Skeletal muscle tissue (tissue), 4 donors: ENCODE measurements around the gene HLA-B. TPM values are rescaled to one million over a fixed set of nuclear protein-coding genes. Genes with fewer than 3 reads are reported as not detected.

Experiments
- H3K27ac ChIP-seq: one replicate; pipeline ENCODE4 v1.7.0; 2013; ENCODE audit warnings: mild to moderate bottlenecking, low read depth, low read length, inconsistent platforms
- H3K27me3 ChIP-seq, 3 donors: one replicate each; pipeline ENCODE4 v1.7.0; 2013; ENCODE audit warnings: low read length in 3 of 3; ENCODE audit not compliant: control insufficient read depth in 3 of 3, insufficient read depth in 3 of 3
- H3K36me3 ChIP-seq, 3 donors: one replicate each; pipeline ENCODE4 v1.7.0; 2013; ENCODE audit warnings: low read length in 3 of 3; ENCODE audit not compliant: control insufficient read depth in 3 of 3, insufficient read depth in 3 of 3
- H3K4me1 ChIP-seq, 3 donors: one replicate each; pipeline ENCODE4 v1.7.0; 2013; ENCODE audit warnings: low read length in 3 of 3, mild to moderate bottlenecking in 3 of 3; ENCODE audit not compliant: control insufficient read depth in 3 of 3, insufficient read depth in 3 of 3
- H3K4me3 ChIP-seq, 3 donors: one replicate each; pipeline ENCODE4 v1.7.0; 2013; ENCODE audit warnings: low read length in 3 of 3
- H3K9ac ChIP-seq, 3 donors: one replicate each; pipeline ENCODE4 v1.7.0; 2013; ENCODE audit warnings: low read length in 3 of 3, mild to moderate bottlenecking in 3 of 3, moderate library complexity in 2 of 3, low read depth in 1 of 3
- H3K9me3 ChIP-seq, 3 donors: one replicate each; pipeline ENCODE4 v1.7.0; 2013; ENCODE audit warnings: low read length in 3 of 3; ENCODE audit not compliant: control insufficient read depth in 3 of 3
- total RNA-seq: library from RNA; depleted of rRNA; stranded (reverse); fragments of >200 nt; gene quantifications from one replicate; pipeline ENCODE4 v1.2.3, GENCODE V29; 2014
- donor health status: Osteomylitis.

The HLA-B gene
- total RNA-seq, 1 donor from 2014 or later, result 92.9 TPM

- Histone ChIP-seq H3K4me1 (peaks cover 10 to 16% (median 15%) of the 10 kb centered on the region in 3 donors), H3K36me3 (peaks cover 8 to 11% (median 9%) of the 10 kb centered on the region in 3 donors), H3K27me3 (peaks cover 0 to 6% (median 0%) of the 10 kb centered on the region in 3 donors), H3K27ac (no peak overlapping the region), H3K9me3 (no peaks in the 10 kb centered on the region), H3K4me3 (peak overlapping the region; percentile 58 to 75 (median 71)), H3K9ac (peak overlapping the region; percentile 10 to 88 (median 54))
Measured at GRCh38 chr6:31354864-31355582, 2.0 kb downstream of the HLA-B start.

DNA sequence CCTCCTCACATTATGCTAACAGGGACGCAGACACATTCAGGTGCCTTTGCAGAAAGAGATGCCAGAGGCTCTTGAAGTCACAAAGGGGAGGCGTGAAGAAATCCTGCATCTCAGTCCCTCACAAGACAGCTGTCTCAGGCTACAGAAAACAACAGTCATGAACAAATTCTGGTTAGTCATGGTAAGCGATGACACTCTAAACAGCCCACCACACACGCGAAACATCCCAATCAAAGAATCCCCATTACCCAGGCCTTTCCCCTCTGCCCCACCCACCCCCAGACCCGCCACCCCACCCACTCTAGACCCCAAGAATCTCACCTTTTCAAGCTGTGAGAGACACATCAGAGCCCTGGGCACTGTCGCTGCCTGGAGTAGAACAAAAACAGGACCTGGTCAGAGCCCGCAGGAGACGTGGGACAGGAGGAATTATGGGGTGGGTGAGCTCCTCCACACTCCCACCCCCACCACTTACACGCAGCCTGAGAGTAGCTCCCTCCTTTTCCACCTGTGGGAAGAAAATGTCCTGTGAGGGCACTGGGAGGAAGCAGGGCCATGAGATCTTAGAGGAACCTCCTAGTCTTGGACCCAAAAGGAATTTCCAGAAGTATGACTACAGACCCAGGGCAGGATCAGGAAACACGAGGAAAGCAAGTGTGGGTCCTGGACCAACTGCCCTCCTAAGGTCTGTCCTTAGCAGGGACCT, 2.7 kb downstream of the HLA-B start:
- H3K27ac ChIP-seq, result no peak overlapping the region
- H3K36me3 ChIP-seq, result peaks cover 8 to 11% (median 9%) of the 10 kb centered on the region in 3 donors
- peak overlapping the region; percentile 58 to 75 (median 71) for H3K4me3 ChIP-seq

DNA sequence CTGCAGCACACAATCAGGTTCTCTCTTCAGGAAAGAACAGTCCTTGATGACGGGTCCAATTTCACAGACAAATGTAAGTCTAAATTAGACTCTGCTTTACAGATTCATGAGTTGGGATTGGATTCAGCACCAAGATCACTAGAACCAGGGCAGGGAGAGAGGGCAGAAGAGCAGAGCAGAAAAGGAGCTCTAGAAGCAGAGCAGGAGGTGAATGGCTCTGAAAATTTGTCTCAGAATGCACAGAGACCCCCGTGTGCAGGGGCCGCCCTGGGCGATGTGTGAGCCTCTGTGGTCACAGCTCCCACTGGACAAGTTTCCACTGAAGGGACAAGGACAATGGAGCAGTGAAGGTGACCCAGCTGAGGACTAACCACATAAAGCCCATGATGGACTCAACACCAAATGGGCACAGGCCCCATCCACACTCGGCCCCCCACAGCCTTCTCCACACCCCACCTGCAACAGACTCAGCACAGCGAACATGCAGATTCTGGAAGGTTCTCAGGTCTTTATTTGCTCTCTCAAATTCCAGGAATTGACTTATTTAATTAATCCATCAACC, 3.5 kb downstream of the HLA-B start:
- peaks cover 0 to 2% (median 0%) of the 10 kb centered on the region in 3 donors for H3K27me3 ChIP-seq
- H3K27ac ChIP-seq, result no peak overlapping the region
- peaks cover 8 to 11% (median 9%) of the 10 kb centered on the region in 3 donors for H3K36me3 ChIP-seq
- peaks cover 10 to 16% (median 15%) of the 10 kb centered on the region in 3 donors for H3K4me1 ChIP-seq
- H3K9ac ChIP-seq, result no peak overlapping the region
- no peak overlapping the region for H3K4me3 ChIP-seq
- H3K9me3 ChIP-seq, result no peaks in the 10 kb centered on the region

More for the DNA sequence above, 2.7 kb downstream of the HLA-B start:
- peaks cover 10 to 16% (median 15%) of the 10 kb centered on the region in 3 donors for H3K4me1 ChIP-seq
- peak overlapping the region in 1 of 3 donors; percentile 23 for H3K9ac ChIP-seq
- H3K9me3 ChIP-seq, result no peaks in the 10 kb centered on the region
- H3K27me3 ChIP-seq, result peaks cover 0 to 5% (median 0%) of the 10 kb centered on the region in 3 donors

GRCh38 chr6:31352683-31353383, 4.1 kb downstream of the HLA-B start:
- Histone ChIP-seq H3K4me1 (peaks cover 10 to 16% (median 15%) of the 10 kb centered on the region in 3 donors), H3K36me3 (peaks cover 8 to 11% (median 9%) of the 10 kb centered on the region in 3 donors), H3K9ac (no peak overlapping the region), H3K27ac (no peak overlapping the region), H3K27me3 (peaks cover 0 to 2% (median 0%) of the 10 kb centered on the region in 3 donors), H3K9me3 (no peaks in the 10 kb centered on the region), H3K4me3 (no peak overlapping the region)

DNA sequence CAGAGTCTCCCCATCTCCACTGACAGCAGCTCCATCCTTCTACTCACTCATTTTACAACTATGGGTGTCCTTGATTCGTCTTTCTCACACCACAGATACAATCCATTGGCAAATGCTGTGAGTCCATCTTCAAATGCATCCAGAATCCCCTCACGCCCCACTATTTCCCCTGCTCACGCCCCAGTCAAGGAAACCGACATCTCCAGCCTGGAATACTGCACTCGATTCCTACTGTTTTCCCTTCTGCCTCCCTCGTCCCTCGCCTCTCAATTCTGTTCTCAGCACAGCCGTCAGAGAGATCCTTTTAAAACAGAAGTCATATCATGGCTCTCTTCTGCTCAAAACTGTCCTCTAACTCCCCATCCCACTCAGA, 4.7 kb downstream of the HLA-B start:
- Histone ChIP-seq H3K27me3 (peaks cover 0 to 2% (median 0%) of the 10 kb centered on the region in 3 donors), H3K4me3 (no peak overlapping the region), H3K9ac (no peak overlapping the region), H3K36me3 (peaks cover 8 to 11% (median 9%) of the 10 kb centered on the region in 3 donors), H3K4me1 (peaks cover 10 to 15% (median 14%) of the 10 kb centered on the region in 3 donors), H3K9me3 (no peaks in the 10 kb centered on the region), H3K27ac (no peak overlapping the region)

DNA sequence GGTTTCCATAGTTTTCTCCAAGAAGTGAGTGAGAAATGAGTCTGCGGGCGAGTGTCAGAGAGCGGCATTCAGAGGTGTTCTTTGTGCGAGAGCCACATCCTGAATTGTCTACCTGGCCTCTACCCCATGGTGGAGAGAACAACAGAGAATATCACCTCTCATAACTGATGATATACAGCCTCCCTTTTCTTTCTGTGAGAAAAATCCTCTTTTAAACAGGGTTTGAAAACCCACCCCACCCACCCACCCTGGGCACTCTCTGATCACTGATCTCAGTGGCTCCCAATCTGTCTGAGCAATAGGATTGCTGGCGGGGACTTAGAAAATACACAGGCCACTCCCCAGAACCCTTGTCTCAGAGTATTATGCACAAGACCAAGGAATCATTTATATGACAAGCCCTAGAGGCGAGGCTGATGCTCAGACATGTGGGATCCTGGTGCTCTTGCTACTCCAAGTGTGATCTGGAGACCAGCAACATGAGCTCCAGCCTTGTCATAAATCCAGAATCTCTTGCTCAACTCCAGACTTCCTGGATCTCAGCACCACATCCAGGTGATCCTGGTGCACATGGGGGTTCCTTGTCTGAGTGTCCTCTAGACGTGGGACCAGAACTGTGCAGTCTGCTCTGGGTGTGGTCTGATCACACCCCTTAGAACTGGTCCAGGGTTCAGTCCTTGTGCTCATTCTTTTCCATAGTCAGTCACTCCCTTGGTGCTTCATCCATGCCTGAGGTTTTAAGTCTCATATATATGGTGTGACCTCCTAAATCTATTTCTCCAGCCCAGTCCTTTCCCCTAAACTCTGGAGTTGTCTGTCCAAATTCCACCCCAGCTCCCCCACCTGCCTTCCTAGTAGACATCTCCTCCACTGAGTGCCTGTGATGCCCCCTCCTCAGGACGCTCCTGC, 5.3 kb downstream of the HLA-B start:
- Histone ChIP-seq H3K4me1 (peaks cover 10 to 15% (median 13%) of the 10 kb centered on the region in 3 donors), H3K27ac (no peak overlapping the region), H3K36me3 (peaks cover 8 to 11% (median 9%) of the 10 kb centered on the region in 3 donors), H3K27me3 (peaks cover 0 to 2% (median 0%) of the 10 kb centered on the region in 3 donors), H3K9me3 (no peaks in the 10 kb centered on the region), H3K4me3 (no peak overlapping the region), H3K9ac (no peak overlapping the region)

- peaks cover 8 to 11% (median 9%) of the 10 kb centered on the region in 3 donors for H3K36me3 ChIP-seq
- H3K9ac ChIP-seq, result no peak overlapping the region
- H3K9me3 ChIP-seq, result no peaks in the 10 kb centered on the region
- H3K27me3 ChIP-seq, result peaks cover 0 to 2% (median 0%) of the 10 kb centered on the region in 3 donors
- H3K4me3 ChIP-seq, result no peak overlapping the region
- H3K27ac ChIP-seq, result no peak overlapping the region
- H3K4me1 ChIP-seq, result peaks cover 10 to 15% (median 13%) of the 10 kb centered on the region in 3 donors
Measured at GRCh38 chr6:31351033-31351380, 6.0 kb downstream of the HLA-B start.

- H3K27me3 ChIP-seq, result peaks cover 0 to 2% (median 0%) of the 10 kb centered on the region in 3 donors
- no peak overlapping the region for H3K27ac ChIP-seq
- H3K4me3 ChIP-seq, result no peak overlapping the region
- no peaks in the 10 kb centered on the region for H3K9me3 ChIP-seq
- H3K9ac ChIP-seq, result no peak overlapping the region
- peaks cover 7 to 11% (median 11%) of the 10 kb centered on the region in 3 donors for H3K4me1 ChIP-seq
- H3K36me3 ChIP-seq, result peaks cover 8 to 11% (median 9%) of the 10 kb centered on the region in 3 donors
Measured at GRCh38 chr6:31350196-31351032, 6.6 kb downstream of the HLA-B start.
